Aorta (tissue), 5 donors: Measurements from ENCODE around the gene FAM24B. TPM values are rescaled to one million over a fixed set of nuclear protein-coding genes. Genes with fewer than 3 reads are reported as not detected.

ENCODE experiments used
- ATAC-seq: fragments of 200-7000 bp; cut with Tn5 transposase; one replicate; pipeline ENCODE4 v1.9.1; 2022; ENCODE audit warnings: moderate library complexity; ENCODE audit not compliant: low FRiP score
- DNase-seq, 2 donors: peaks; one replicate each; pipeline ENCODE4 v3.0.0-alpha.2; 2020
- H3K27ac ChIP-seq, 2 donors: one replicate each; pipeline ENCODE4 v1.5.1; 2013; ENCODE audit warnings: low read length in 2 of 2, mild to moderate bottlenecking in 2 of 2, moderate library complexity in 2 of 2, control low read depth in 1 of 2, inconsistent platforms in 1 of 2, low read depth in 1 of 2
- H3K27me3 ChIP-seq, 2 donors: one replicate each; pipeline ENCODE4 v1.6.1; 2013; ENCODE audit warnings: control low read depth in 1 of 2, low read length in 1 of 2, mild to moderate bottlenecking in 1 of 2, moderate library complexity in 1 of 2; ENCODE audit not compliant: insufficient read depth in 2 of 2, control insufficient read depth in 1 of 2
- H3K36me3 ChIP-seq, 2 donors: one replicate each; pipeline ENCODE4 v1.6.1; 2013; ENCODE audit warnings: control low read depth in 1 of 2, low read length in 1 of 2, mild to moderate bottlenecking in 1 of 2; ENCODE audit not compliant: insufficient read depth in 2 of 2, control insufficient read depth in 1 of 2
- H3K4me1 ChIP-seq, 2 donors: one replicate each; pipeline ENCODE4 v1.6.1; 2013; ENCODE audit warnings: low read length in 2 of 2, control low read depth in 1 of 2, mild to moderate bottlenecking in 1 of 2, moderate library complexity in 1 of 2; ENCODE audit not compliant: insufficient read depth in 2 of 2, control insufficient read depth in 1 of 2
- H3K4me3 ChIP-seq, 2 donors: one replicate each; pipeline ENCODE4 v1.5.1; 2013; ENCODE audit warnings: low read length in 2 of 2, control low read depth in 1 of 2, mild to moderate bottlenecking in 1 of 2
- H3K9me3 ChIP-seq: one replicate; pipeline ENCODE4 v1.6.1; 2013; ENCODE audit warnings: mild to moderate bottlenecking, low read length; ENCODE audit not compliant: control insufficient read depth
- WGBS, 2 donors: extraction: QIAGEN DNeasy Blood & Tissue Kit; methylation state at CpG; one replicate each; pipeline ENCODE4 v1.1.7; 2013; 5-methylcytosine and 5-hydroxymethylcytosine counted together
- intact Hi-C, 2 donors: fragments of 100-400 bp; cut with DNase I; formaldehyde crosslinking; loops; one replicate each; pipeline versions ENCODE4 v1.14.2 to v1.15.0; 2022
- polyA plus RNA-seq, 2 donors: library from polyadenylated mRNA; stranded (reverse); fragments of 200-250 nt; gene quantifications; one replicate each; pipeline ENCODE4 v1.2.3, GENCODE V29; 2013
- total RNA-seq, 2 donors: library from RNA; stranded (reverse); fragmentation: NEBNext Ultra II Directional; extraction: Animal tissue kit (Norgen Biotek cat#: 25700); gene quantifications; one replicate each; pipeline ENCODE4 v1.2.1, GENCODE V29; 2021
- donor health status: healthy with polysubstance abuse.
- donor health status: Bipolar disorder and iron deficiency.
- donor health status: DM: no; HTN: no; CAD: no.
- donor health status: DM: no; HTN: no; CAD: no.
- donor health status: DM: yes; HTN: yes; CAD: no.

The FAM24B gene
- total and polyA plus RNA-seq, 4 donors: 1.1 to 3.9 (median 1.7) TPM

DNA sequence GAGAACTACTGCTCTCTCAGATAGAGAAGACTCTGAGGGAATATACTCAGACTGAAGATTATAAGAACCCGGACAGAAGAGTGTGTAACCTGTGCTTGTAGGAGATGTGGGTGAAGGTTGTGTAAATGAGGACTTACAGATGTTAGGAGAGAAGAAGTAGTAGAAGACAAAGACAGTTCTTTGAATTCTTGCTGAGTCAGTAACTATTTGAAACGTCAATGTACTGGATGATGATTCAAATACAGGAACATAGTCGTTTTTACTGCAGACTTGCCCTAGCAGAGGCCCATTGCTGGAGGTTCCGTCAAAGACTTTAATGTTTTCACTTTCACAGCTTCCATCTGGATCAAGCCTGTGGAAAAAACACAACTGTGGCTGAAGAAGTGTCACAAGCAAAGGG, 40.5 kb downstream of the FAM24B start:
- Histone ChIP-seq H3K27me3 (no peaks in the 10 kb centered on the region), H3K27ac (no peak overlapping the region), H3K4me1 (no peaks in the 10 kb centered on the region), H3K9me3 (no peaks in the 10 kb centered on the region), H3K36me3 (no peaks in the 10 kb centered on the region), H3K4me3 (no peak overlapping the region)
- ATAC-seq: no peak
- WGBS, 2 donors: 75 to 78% methylated on average over 4 of the region's 4 CpGs
- DNase-seq: no peak
- intact Hi-C loops: no loop called here

DNA sequence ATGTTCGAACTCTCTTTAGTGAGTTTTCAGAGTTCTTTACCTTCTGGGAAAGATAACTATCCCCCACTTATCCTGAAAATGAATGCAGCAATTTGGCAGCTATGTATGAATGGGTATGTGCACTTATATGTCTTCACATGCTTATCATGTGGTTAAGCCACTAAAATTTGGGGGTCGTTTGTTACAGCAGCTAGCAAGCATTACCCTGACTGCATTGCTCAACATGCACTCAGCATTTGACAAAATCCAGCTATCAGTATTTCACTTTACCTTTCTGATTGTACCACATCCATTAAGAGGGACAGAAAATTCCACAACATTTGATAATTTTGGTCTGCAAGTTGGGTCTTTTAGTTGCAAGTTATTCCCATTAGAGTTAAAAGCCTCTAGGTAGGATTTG, 43.5 kb downstream of the FAM24B start:
- Histone ChIP-seq H3K9me3 (no peaks in the 10 kb centered on the region), H3K36me3 (no peaks in the 10 kb centered on the region), H3K4me1 (no peaks in the 10 kb centered on the region), H3K4me3 (no peak overlapping the region), H3K27me3 (no peaks in the 10 kb centered on the region), H3K27ac (no peak overlapping the region)
- ATAC-seq (no peak), DNase-seq (no peak)
- WGBS, 2 donors: 79 to 81% methylated on average over 2 of the region's 2 CpGs
- intact Hi-C loops: no loop called here

DNA sequence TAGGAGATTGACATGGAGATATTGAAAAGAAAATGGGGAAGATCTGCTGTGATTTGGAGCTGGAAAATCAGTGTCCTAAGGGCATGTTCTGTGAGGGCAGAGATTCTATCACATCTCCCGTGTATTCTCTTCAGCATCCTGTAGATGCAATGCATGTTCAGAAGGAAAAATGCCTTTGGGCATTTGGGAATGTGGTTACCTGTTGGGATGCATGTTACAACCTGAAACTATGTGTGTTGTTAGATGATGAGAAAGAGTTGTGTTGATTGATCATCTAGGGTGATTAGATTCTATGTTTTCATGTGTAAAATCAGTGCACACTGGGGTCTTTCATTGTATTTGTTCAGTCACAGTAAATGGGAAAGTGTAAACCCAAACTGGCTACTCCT, 48.4 kb downstream of the FAM24B start:
- H3K9me3 ChIP-seq: no peaks in the 10 kb centered on the region
- no peaks in the 10 kb centered on the region for H3K36me3 ChIP-seq
- no peaks in the 10 kb centered on the region for H3K4me1 ChIP-seq
- intact Hi-C loops: no loop called here
- no peak overlapping the region for H3K27ac ChIP-seq
- no peak for DNase-seq
- WGBS, 2 donors: 85 to 86% methylated on average over 1 of the region's 1 CpG
- no peaks in the 10 kb centered on the region for H3K27me3 ChIP-seq
- H3K4me3 ChIP-seq: no peak overlapping the region
- ATAC-seq: no peak

DNA sequence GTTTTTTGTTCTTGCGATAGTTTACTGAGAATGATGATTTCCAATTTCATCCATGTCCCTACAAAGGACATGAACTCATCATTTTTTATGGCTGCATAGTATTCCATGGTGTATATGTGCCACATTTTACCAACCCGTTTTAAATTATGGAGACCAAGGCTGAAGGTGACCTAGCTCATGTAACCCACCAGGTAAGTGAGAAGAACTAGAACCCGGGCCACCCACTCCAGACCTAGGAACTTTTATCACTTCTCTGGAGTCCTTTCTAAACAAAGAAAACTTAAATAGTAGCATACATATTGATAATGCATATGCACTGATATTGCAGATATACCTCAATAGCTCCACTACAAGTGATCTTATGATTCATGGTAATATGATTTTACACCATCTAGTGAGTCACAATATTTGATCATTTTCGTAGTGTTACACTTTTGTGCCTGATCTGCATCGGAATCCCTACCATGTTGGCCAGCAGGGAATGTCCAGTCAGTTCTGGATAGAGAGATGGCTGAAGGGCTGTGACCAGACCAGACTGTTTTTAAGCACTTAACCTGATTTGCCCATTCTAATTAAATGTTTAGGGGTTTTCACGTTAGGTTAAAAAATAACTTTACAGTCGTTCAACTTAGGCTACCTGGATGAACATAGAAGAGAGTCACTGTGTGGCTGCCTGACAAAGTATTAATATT, 49.0 kb downstream of the FAM24B start:
- no peak overlapping the region for H3K4me3 ChIP-seq
- ATAC-seq (no peak), DNase-seq (no peak)
- no peaks in the 10 kb centered on the region for H3K4me1 ChIP-seq
- H3K27me3 ChIP-seq: no peaks in the 10 kb centered on the region
- WGBS, 2 donors: 90 to 91% methylated on average over 6 of the region's 7 CpGs
- H3K9me3 ChIP-seq: no peaks in the 10 kb centered on the region
- no peaks in the 10 kb centered on the region for H3K36me3 ChIP-seq
- intact Hi-C loops: no loop called here
- H3K27ac ChIP-seq: no peak overlapping the region

DNA sequence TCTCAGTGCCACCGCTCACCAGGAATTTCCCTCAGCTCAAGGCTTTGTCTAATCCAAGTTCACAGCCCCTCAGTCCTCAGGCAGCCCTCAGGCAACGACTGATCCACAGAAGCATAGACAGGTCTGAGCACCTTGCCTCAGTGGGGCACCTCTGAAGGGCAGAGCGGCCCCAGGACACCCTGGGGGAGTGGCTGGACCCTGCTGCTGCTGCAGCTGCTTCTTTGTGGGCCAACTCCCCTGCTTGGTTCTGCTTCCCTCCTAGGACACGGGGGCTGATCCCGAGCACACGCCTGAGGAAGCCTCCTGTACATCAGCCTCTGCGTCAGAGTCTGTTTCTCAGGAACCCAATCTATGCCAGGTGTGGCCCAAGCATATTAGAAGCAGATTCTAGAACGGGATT, 49.9 kb downstream of the FAM24B start:
- intact Hi-C loops: no loop called here
- no peak overlapping the region for H3K4me3 ChIP-seq
- WGBS, 2 donors: 76 to 77% methylated on average over 8 of the region's 8 CpGs
- no peaks in the 10 kb centered on the region for H3K9me3 ChIP-seq
- H3K36me3 ChIP-seq: no peaks in the 10 kb centered on the region
- no peaks in the 10 kb centered on the region for H3K4me1 ChIP-seq
- ATAC-seq: peak; percentile 33
- no peak for DNase-seq
- H3K27ac ChIP-seq: no peak overlapping the region
- H3K27me3 ChIP-seq: no peaks in the 10 kb centered on the region

DNA sequence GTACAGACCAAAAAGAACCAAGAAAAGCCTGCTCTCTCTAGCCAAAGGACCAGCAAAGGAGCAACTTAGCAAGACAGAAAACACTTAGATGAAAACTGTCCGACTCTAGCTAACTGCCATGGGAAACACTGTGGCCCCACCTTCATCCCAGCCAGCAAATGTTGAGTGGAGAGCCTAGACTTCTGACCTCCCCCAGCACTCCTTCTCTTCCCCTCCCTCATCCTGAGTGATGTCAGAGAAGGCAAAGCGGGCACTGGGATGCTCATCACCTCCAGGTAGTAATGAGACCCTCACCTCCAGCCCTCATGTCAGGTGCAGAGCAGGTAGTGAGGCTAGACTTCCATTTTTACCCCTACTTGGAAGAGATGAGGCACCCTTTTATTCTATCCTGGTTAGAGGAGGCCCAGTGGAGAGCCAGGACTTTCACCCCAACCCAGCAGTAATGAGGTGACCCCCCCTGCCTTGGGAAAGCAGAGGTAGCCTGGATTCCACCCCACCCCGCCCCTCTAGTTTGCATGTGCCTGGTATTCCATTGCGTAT, 50.6 kb downstream of the FAM24B start:
- intact Hi-C loops: no loop called here

DNA sequence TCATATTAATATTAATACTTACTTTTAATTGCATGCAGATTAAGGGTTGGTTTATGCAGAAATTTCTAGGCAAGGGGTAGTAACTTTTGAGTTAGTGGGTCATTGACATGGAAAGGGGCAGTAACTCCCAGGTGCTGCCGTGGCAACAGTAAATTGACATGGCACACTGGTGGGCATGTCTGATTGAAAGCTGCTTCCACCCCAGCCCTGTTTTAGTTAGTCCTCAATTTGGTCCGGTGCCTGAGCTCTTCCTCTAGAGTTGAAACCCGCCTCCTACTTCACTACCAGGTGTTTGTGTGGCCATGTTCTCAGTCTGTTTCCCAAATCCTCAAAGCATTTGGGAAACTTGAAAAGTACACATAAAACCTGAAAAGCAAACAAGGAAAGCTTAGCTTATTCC, 52.1 kb downstream of the FAM24B start:
- DNase-seq (no peak), ATAC-seq (no peak)
- intact Hi-C loops: no loop called here
- Histone ChIP-seq H3K4me1 (no peaks in the 10 kb centered on the region), H3K4me3 (no peak overlapping the region), H3K36me3 (no peaks in the 10 kb centered on the region), H3K9me3 (no peaks in the 10 kb centered on the region), H3K27ac (no peak overlapping the region), H3K27me3 (peaks cover 0 to 2% of the 10 kb centered on the region in 2 donors)
- 76 to 84% methylated on average over 3 of the region's 3 CpGs for WGBS, 2 donors

More for the DNA sequence above, 50.6 kb downstream of the FAM24B start:
- Histone ChIP-seq H3K27me3 (peaks cover 0 to 2% of the 10 kb centered on the region in 2 donors), H3K27ac (no peak overlapping the region), H3K4me1 (no peaks in the 10 kb centered on the region), H3K4me3 (no peak overlapping the region), H3K36me3 (no peaks in the 10 kb centered on the region), H3K9me3 (no peaks in the 10 kb centered on the region)
- no peak for ATAC-seq
- DNase-seq: no peak
- WGBS, 2 donors: 78 to 79% methylated on average over 4 of the region's 4 CpGs

DNA sequence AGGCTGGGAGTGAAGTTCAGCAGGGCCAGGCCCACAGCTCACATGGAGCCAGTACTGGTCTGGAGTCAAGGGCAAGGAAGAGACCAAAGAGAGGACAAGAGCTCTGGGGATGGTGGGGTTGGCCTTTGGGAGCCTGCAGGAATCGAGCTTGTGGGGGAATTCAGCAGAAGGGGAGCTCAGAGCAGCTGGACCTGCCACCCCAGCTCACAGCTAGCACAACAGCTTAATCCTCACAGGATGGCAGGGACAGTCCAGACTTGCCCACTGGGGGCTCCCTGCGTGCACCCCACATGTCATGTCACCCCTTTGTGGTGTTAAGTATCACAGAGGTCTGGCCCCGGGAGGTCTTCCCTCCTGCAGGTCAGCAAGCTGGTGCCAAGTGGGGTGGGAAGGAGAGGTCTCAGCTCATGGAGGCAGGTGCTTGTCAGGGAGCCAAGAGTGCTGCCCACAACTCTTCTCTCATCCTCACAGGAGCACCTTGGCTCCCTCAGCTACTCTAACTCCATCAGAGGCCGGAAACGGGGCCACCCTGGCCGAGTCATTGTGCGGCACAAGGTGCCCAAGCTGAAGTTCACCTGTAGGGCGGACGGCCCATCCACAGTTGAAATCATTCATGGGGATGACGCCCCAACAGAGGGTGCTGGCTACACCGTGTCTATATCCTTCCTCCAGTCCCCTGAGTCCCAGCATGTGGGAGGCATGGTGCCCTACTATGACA, 56.2 kb downstream of the FAM24B start:
- DNase-seq (no peak), ATAC-seq (no peak)
- H3K27ac ChIP-seq: no peak overlapping the region
- H3K36me3 ChIP-seq: no peaks in the 10 kb centered on the region
- peaks cover 0 to 2% of the 10 kb centered on the region in 2 donors for H3K27me3 ChIP-seq
- no peaks in the 10 kb centered on the region for H3K9me3 ChIP-seq
- no peak overlapping the region for H3K4me3 ChIP-seq
- H3K4me1 ChIP-seq: no peaks in the 10 kb centered on the region
- 85 to 86% methylated on average over 11 of the region's 11 CpGs for WGBS, 2 donors
- intact Hi-C loops: no loop called here

DNA sequence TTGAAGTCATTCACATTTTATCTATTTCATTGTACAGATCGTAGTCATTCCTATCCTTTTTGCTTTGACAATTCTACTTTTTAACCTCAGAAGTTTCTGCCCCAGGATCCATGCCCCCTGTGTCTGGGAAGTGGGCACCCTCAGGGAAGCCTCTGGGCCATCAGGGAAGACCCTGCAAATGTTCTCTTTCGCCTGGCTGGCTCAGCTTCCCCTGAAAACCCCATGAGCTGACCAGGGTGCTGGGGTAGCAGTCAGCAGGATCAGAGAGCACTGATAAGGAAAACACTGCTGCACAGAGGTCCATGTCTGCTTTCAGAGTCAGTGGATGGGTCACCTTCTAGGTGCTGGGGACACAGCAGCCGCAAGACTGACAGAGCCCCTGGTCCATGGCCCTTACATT, 57.6 kb downstream of the FAM24B start:
- peaks cover 0 to 2% of the 10 kb centered on the region in 2 donors for H3K27me3 ChIP-seq
- H3K4me1 ChIP-seq: no peaks in the 10 kb centered on the region
- intact Hi-C loops: no loop called here
- H3K9me3 ChIP-seq: no peaks in the 10 kb centered on the region
- DNase-seq: no peak
- H3K27ac ChIP-seq: no peak overlapping the region
- no peaks in the 10 kb centered on the region for H3K36me3 ChIP-seq
- 61 to 62% methylated on average over 3 of the region's 3 CpGs for WGBS, 2 donors
- H3K4me3 ChIP-seq: no peak overlapping the region
- ATAC-seq: no peak
